ENCODE data around the gene COG7.
"Not testable (repeated sequence)": the region's sequence is repeated elsewhere in the genome, so short reads cannot be mapped to it uniquely, and the experiment has no call there.

COG7 gene

DNA sequence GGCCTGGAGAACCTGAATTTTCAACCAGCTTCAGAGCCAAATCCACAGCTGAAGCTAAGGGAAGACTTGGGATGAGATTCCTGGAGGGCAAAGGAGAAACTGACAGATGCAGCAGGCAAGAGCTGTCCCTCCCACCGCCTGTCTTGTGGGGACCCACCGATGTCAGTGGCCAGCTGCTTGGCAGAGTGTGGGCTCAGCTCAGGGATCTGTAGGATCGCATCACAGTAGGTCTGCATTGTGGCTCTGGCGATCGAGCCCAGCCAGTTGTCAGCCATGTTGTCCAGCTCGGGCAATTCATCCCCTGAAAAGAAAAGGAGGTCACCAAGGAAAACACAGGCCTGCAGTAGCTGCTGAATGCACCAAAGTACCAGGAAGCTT, 60.8 kb downstream of the COG7 start:
- no peak for DNase-seq
- Histone ChIP-seq H3K27me3 (replicated peaks) (no peaks in the 10 kb centered on the region), H3K27ac (no peak overlapping the region), H3K36me3 (replicated peaks) (peaks cover 41% of the 10 kb centered on the region), H3K4me3 (ENCODE audit: low read depth, low read length) (no peak overlapping the region)
- no peak for TF ChIP-seq CTCF (IDR thresholded peaks at IDR 0.05; ENCODE audit: low read depth, low read length, missing control alignments)
- in situ Hi-C loops (cut with HindIII; ENCODE audit: low pct_ligation_motif_present, low sequenced_read_pairs): no loop called here

GRCh38 chr16:23391381-23392222, 61.4 kb downstream of the COG7 start:
- TF ChIP-seq CTCF (IDR thresholded peaks at IDR 0.05; ENCODE audit: low read depth, low read length, missing control alignments): no peak
- Histone ChIP-seq H3K4me3 (ENCODE audit: low read depth, low read length) (no peak overlapping the region), H3K27me3 (replicated peaks) (no peaks in the 10 kb centered on the region), H3K36me3 (replicated peaks) (peaks cover 40% of the 10 kb centered on the region), H3K27ac (no peak overlapping the region)
- in situ Hi-C loops (cut with HindIII; ENCODE audit: low pct_ligation_motif_present, low sequenced_read_pairs): no loop called here
- no peak for DNase-seq

DNA sequence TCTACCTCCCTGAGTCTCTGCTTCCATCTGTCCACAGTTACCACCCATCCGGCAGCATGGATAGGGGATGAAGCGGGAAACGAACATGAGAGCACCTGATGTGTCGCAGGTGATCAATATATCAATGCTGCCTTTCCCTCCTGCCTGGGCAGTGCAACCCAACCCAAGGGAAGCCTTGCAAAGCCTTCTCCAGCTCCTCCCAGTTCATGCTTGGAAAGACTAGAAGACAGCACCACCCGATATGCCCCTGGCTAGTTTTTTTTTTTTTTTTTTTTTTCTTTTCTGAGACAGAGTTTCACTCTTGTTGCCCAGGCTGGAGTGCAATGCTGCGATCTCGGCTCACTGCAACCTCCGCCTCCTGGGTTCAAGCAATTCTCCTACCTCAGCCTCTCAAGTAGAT, 63.1 kb downstream of the COG7 start:
- peaks cover 36% of the 10 kb centered on the region for H3K36me3 ChIP-seq (replicated peaks)
- H3K4me3 ChIP-seq (ENCODE audit: low read depth, low read length); in situ Hi-C loops (cut with HindIII; ENCODE audit: low pct_ligation_motif_present, low sequenced_read_pairs); H3K27ac ChIP-seq; H3K27me3 ChIP-seq (replicated peaks); DNase-seq: not testable (repeated sequence)

DNA sequence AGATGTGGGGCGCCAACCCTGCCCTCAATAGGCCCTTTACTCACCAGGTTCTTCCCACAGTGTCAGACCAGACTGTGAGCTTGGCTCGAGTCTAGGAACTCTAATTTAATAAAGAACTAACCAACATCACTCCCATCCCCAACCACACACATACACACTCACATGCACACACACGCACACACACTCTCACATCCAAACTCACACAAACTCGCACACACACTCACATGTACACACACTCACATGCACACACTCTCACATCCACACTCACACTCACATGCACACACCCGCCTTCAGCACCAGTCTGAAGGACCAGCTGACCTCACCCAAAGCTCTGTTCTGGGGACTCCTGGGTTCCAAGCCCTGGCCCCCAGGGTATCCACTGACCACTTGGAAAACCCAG, 63.8 kb downstream of the COG7 start:
- Histone ChIP-seq H3K4me3 (ENCODE audit: low read depth, low read length) (no peak overlapping the region), H3K27ac (no peak overlapping the region), H3K27me3 (replicated peaks) (no peaks in the 10 kb centered on the region), H3K36me3 (replicated peaks) (peaks cover 36% of the 10 kb centered on the region)
- no peak for DNase-seq
- no peak for TF ChIP-seq CTCF (IDR thresholded peaks at IDR 0.05; ENCODE audit: low read depth, low read length, missing control alignments)
- in situ Hi-C loops (cut with HindIII; ENCODE audit: low pct_ligation_motif_present, low sequenced_read_pairs): no loop called here

GRCh38 chr16:23388786-23389185, 64.2 kb downstream of the COG7 start:
- Histone ChIP-seq H3K4me3 (ENCODE audit: low read depth, low read length) (no peak overlapping the region), H3K27me3 (replicated peaks) (no peaks in the 10 kb centered on the region), H3K36me3 (replicated peaks) (peaks cover 36% of the 10 kb centered on the region), H3K27ac (no peak overlapping the region)
- in situ Hi-C loops (cut with HindIII; ENCODE audit: low pct_ligation_motif_present, low sequenced_read_pairs): no loop called here
- no peak for DNase-seq
- no peak for TF ChIP-seq CTCF (IDR thresholded peaks at IDR 0.05; ENCODE audit: low read depth, low read length, missing control alignments)

DNA sequence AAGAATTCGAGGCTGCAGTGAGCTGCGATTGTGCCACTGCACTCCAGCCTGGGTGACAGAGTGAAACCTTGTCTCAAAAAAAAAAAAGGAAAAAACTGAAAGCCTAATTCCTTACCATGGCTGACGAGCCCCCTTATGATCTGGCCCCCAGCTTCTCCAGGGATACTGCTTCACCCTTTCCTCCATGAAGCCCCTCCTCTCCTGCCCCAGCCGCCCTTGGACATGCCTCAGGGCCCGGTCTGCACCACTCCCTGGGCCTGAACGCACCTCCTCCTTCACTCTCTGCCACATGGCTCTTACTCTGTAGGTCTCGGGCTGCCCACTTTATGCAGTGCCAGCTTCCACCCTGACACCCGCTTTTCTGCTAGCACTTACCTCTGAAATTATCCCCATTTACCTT, 65.3 kb downstream of the COG7 start:
- in situ Hi-C loops (cut with HindIII; ENCODE audit: low pct_ligation_motif_present, low sequenced_read_pairs): no loop called here
- no peak overlapping the region for H3K27ac ChIP-seq
- no peaks in the 10 kb centered on the region for H3K27me3 ChIP-seq (replicated peaks)
- H3K4me3 ChIP-seq (ENCODE audit: low read depth, low read length): no peak overlapping the region
- H3K36me3 ChIP-seq (replicated peaks): peaks cover 30% of the 10 kb centered on the region
- DNase-seq: no peak
- TF ChIP-seq CTCF (IDR thresholded peaks at IDR 0.05; ENCODE audit: low read depth, low read length, missing control alignments): no peak

Data from brain microvascular endothelial cell (primary cell).